Ishikawa (cell line): ENCODE measurements around the gene PBX3.

Source experiments
- EP300 ChIP-seq: IDR thresholded peaks from 2 replicates; pipeline ENCODE4 v1.6.1; 2012; ENCODE audit warnings: borderline replicate concordance
- YY1 ChIP-seq: IDR thresholded peaks from 2 replicates; pipeline ENCODE4 v1.6.1; 2012; ENCODE audit warnings: low read depth
- TF ChIP-seq, protein P1 (sequence below): IDR thresholded peaks from 2 replicates; pipeline ENCODE4 v1.6.1; 2012

DNA sequence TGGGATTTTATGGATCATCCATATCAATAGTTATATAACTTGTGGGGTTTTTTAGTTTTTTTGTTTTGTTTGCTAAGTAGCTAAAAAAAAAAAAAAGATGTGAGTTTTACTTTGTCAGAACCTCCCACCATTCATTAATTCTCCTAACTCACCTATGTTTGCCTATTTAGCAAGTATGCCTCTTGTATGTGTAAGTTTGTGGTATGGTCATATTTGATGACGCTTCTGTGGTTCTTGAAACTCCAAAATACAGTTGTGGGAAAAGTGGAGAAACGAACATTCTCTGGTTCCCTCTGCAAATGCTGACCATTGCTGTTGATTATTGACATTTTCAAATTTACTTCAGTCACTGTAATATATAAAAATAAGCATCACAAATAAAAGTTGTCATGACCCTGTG is 75.7 kb downstream of the PBX3 start:
- TF ChIP-seq YY1 (no peak), EP300 (no peak)
- TF ChIP-seq, protein P1, sequence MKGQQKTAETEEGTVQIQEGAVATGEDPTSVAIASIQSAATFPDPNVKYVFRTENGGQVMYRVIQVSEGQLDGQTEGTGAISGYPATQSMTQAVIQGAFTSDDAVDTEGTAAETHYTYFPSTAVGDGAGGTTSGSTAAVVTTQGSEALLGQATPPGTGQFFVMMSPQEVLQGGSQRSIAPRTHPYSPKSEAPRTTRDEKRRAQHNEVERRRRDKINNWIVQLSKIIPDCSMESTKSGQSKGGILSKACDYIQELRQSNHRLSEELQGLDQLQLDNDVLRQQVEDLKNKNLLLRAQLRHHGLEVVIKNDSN: no peak
